NOMO-1 treated with dmso at 0.1 percent for 144 hours (cell line): ENCODE results near the gene ZNF330.
"Not testable (repeated sequence)": the region's sequence is repeated elsewhere in the genome, so short reads cannot be mapped to it uniquely, and the experiment has no call there.

Source experiments
- DNase-seq: peaks from one replicate; lab custom pipeline; 2025; ENCODE audit not compliant: unreplicated experiment; lab: John Stamatoyannopoulos, UW

The ZNF330 gene

GRCh38 chr4:141220691-141221659 is at the start of gene ZNF330:
Gene ZNF330, plus strand, starts transcription at chr4:141220895. Its CDS starts 1,477 bp downstream, at chr4:141222372.
- peak; percentile 36 for DNase-seq

DNA sequence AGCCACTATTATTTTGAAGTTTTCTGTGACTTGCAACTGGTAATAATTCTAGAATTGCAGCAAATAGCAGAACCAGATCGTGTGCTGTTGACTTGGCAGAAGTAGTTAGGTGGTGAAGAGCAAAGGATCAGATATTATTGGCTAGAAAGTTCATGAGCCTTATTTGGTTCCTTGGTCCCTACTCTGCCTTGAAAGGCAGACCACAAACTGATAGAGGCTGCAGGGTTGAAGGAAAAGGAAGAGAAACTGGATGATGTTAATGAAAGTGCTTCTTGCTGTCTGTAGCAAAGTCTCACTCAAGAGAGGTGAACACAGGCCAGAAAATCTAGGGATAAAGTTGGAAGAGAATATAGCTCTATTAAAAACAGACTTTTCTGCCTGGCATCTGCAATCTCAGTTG is 46.2 kb upstream of the ZNF330 start:
- DNase-seq = no peak

- DNase-seq = no peak
Observed at GRCh38 chr4:141177171-141177570, 43.5 kb upstream of the ZNF330 start.

DNA sequence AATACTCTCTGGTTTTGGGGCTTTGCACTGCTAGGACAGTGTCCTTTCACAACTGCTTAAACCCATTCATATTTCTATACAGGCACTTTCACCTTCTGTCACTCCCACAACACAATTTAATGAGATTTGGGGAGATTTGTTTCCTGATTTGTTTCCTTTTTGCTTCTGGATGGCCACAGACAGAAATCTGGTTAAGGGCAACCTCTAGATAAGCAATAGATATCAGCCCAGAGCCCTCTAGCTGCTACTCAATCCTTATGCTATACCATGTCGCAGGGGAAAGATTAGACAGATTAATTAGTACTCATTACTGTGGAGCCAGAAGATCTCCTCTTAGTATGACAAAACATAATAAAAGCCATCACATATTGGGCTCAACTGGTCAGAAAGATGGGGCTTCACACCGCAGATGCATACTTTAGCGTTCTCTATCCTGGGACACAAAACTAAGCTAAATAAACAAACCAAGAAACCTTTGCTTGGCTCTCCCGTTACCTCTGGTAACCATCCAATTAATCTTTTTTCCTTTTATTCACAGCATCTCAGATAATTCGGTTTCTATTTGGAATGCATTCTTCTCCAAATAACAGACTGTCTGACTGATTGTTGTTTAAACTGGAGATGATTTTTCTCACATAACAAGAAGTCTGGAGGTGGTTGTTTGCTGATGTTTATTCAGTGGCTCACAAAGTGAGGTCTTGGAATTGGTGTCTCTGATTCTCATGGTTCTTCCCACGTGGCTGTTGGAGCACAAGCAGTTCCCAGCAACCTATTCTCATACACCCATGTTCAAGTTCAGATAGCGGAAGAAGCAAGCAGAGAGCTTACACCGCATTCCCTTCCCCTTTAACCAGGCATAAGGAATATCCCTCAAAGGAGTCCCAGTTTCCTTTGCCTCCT is 41.0 kb upstream of the ZNF330 start:
- DNase-seq = no peak

GRCh38 chr4:141180991-141181761 is 39.5 kb upstream of the ZNF330 start:
- no peak for DNase-seq

DNA sequence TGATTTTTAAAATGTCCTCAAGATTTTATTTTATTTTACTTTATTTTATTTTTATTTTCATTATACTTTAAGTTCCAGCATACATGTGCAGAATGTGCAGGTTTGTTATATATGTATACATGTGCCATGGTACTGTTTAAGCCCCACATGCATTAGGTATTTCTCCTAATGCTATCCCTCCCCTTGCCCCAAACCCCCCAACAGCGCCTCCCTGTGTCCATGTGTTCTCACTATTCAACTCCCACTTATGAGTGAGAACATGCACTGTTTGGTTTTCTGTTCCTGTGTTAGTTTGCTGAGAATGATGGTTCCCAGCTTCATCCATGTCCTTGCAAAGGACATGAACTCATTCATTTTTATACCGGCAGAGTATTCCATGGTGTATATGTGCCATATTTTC is 37.2 kb upstream of the ZNF330 start:
- DNase-seq = not testable (repeated sequence)

GRCh38 chr4:141192564-141192963 is 28.1 kb upstream of the ZNF330 start:
- DNase-seq = no peak

DNA sequence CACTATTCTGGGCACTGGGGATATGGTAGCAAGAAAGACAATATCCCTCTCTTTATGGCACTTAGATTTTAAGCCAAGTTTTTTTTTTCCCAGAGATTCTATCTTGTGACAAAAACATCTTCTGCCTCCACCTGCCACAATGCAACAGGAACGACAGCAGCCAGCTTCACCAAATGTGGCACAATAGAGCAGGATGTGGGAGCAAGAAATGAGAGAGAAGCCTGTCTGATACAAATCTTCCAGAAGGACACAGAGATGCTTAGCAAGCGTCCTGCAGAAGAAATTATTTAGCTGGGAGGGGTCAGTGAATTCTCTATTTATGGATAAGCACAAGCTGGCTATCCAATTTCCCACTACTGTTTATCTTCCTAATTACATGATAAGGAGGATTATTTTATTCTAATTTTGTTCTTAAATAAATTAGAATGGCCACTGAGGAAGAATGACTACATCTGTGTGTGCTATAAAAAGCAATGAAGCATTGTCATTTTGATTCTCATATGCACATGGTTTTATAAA is 27.1 kb upstream of the ZNF330 start:
- DNase-seq = no peak

DNA sequence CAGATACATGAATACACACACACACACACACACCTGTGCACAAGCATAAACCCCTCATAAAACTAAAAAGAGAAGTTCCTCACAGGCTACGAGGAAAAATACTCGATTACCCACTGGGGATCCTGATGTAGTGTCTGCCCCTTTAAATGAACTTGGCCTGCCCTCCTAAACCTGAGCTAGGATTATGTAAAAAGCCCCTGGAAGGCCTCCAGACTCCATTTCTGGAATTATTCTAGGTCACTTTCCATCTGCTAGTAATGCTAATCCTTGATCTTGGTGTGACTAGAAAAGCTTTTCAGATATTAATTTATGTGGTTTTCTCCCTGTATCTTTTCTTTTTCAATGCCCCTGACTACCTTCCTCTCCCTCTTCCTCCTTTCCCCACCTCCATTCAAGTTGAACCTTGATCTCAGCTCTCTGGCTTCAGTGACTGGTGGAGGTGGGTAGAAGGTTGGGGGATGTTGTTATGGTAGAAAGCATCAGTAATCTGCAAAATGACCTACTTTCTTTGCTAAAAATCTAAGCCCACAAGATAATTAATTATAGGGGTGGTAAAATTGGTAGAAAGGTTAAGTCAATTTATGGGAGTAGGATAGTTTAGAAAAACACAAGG is 25.5 kb upstream of the ZNF330 start:
- DNase-seq = no peak

DNA sequence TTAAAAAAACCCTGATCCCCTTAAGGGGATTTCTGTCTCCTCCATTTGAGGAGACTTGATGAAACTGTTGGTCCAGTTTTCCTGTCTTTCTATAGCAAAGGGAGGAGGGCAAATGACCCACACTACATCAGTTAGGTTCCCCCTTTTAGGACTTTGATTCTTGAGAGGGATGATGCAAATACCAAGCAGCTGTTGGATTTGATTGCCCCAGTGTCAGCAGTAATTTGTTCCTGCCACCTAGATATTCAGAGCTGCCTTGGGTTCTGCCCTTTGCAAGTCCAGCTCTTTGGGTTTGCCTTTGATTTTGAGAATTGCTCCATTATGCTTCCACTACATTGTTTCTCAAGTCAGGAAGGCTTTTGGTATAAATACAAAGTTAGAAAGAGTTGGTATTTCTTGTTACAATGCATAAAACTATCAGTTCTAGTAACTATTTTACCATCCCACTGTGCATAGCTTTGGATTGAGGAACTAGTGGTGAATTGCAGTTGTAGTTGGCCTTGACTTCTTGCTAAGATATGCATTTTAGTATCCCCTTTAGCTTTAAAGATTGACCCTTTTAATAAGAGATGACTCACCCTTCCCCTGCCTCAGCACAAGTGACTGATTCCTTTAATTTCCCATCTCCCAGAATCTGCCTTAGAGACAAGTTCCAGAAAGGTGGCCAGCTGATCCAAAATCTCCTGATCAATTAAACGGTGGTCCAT is 24.3 kb upstream of the ZNF330 start:
- DNase-seq = no peak

- DNase-seq = no peak
Observed at GRCh38 chr4:141207961-141208360, 12.7 kb upstream of the ZNF330 start.

GRCh38 chr4:141210168-141210567 is 10.5 kb upstream of the ZNF330 start:
- DNase-seq = no peak

DNA sequence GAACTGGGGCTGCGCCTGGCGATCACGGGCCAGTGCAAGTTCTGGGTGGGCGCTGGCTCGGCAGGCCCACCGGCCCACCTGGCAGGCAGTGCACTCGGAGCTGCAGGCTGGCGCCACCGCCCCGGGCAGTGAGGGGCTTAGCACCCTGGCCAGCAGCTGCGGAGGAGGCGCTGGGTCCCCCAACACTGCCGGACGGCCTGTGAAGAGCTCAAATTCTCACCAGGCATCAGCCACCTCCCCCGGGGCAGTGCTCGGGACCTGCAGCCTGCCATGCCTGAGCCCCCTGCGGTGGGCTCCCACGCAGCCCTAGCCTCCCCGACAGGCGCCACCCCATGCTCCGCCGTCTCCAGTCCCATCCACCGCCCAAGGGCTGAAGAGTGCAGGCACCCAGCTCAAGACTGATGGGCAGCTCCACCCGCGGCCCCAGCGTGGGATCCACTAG is 7.1 kb upstream of the ZNF330 start:
- DNase-seq = no peak

- no peak for DNase-seq
Observed at GRCh38 chr4:141215030-141215429, 5.7 kb upstream of the ZNF330 start.

GRCh38 chr4:141216002-141216761 is 4.5 kb upstream of the ZNF330 start:
- DNase-seq = no peak

- DNase-seq = no peak
Observed at GRCh38 chr4:141220271-141220670, 424 bp upstream of the ZNF330 start.

- no peak for DNase-seq
Observed at GRCh38 chr4:141223418-141223817, 2.7 kb downstream of the ZNF330 start.

DNA sequence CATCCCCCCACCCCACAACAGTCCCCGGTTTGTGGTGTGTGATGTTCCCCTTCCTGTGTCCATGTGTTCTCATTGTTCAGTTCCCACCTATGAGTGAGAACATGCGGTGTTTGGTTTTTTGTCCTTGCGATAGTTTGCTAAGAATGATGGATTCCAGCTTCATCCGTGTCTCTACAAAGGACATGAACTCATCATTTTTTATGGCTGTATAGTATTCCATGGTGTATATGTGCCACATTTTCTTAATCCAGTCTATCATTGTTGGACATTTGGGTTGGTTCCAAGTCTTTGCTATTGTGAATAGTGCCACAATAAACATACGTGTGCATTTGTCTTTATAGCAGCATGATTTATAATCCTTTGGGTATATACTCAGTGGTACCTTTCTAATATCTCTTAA is 6.6 kb downstream of the ZNF330 start:
- not testable (repeated sequence) for DNase-seq
